ENCODE results near the gene ARF3. TPM values are rescaled to one million over a fixed set of nuclear protein-coding genes. Genes with fewer than 3 reads are reported as not detected.

The ARF3 gene
- total RNA-seq, 1 experiment from 2014 or later, result 263 TPM

GRCh38 chr12:48933664-48934311 lies 23.5 kb downstream of the ARF3 start:
- H4K91ac ChIP-seq (ENCODE audit: insufficient read length, low read depth, low read length), result no peak overlapping the region
- Mint-ChIP-seq H3K4me1 (peaks cover 0 to 2% of the 10 kb centered on the region in 2 experiments; a peak in 2 of 4 replicates), H3K36me3 (ENCODE audit: insufficient read depth in 1 of 3, low read depth in 3 of 3) (peaks cover 36 to 83% (median 74%) of the 10 kb centered on the region in 3 experiments), H3K27ac (no peak overlapping the region), H3K27me3 (ENCODE audit: low read depth) (no peaks in the 10 kb centered on the region), H3K4me3 (no peak overlapping the region), H3K9me3 (no peaks in the 10 kb centered on the region)
- no peak overlapping the region for H4K5ac ChIP-seq (ENCODE audit: insufficient read length, low read depth, low read length)
- H3T11ph ChIP-seq (ENCODE audit: low read length), result no peak overlapping the region
- H2BK15ac ChIP-seq (ENCODE audit: low read depth, low read length), result no peak overlapping the region
- H3K27ac ChIP-seq (ENCODE audit: insufficient read length, low read depth, low read length), result no peak overlapping the region
- H2BK12ac ChIP-seq (ENCODE audit: insufficient read length, low read depth, low read length), result no peak overlapping the region
- TF ChIP-seq CTCF (conservative IDR thresholded peaks at IDR 0.05), result no peak
- H2BK5ac ChIP-seq (ENCODE audit: insufficient read length, low read length), result no peak overlapping the region
- no peaks in the 10 kb centered on the region for H3K9me3 ChIP-seq (ENCODE audit: control insufficient read depth, low read depth, low read length)
- H2BK120ac ChIP-seq (ENCODE audit: low read depth, low read length, poor library complexity, severe bottlenecking), result no peak overlapping the region
- H2AK5ac ChIP-seq (ENCODE audit: insufficient read length, low read length), result no peak overlapping the region
- no peak overlapping the region for H3K4me2 ChIP-seq (ENCODE audit: insufficient read depth, insufficient read length, low read length)
- H3K9ac ChIP-seq (ENCODE audit: extremely low read depth, insufficient read length, low read length), result no peak overlapping the region
- no peak overlapping the region for H4K8ac ChIP-seq (replicated peaks; ENCODE audit: insufficient read length, low read depth, low read length)
- H3K4me1 ChIP-seq (ENCODE audit: insufficient read depth, low read length), result no peaks in the 10 kb centered on the region
- no peaks in the 10 kb centered on the region for H3K23me2 ChIP-seq (ENCODE audit: insufficient read length, low read depth, low read length, poor library complexity, severe bottlenecking)
- DNase-seq, result no peak
- H3K27me3 ChIP-seq (ENCODE audit: insufficient read depth, low read length), result no peaks in the 10 kb centered on the region
- peaks cover 3% of the 10 kb centered on the region for H3K79me1 ChIP-seq (ENCODE audit: insufficient read depth, low read depth, low read length, poor library complexity, severe bottlenecking)
- H2AFZ ChIP-seq (ENCODE audit: low read length), result no peak overlapping the region
- H3K79me2 ChIP-seq (ENCODE audit: insufficient read depth, low read length), result no peaks in the 10 kb centered on the region
- H3K14ac ChIP-seq (ENCODE audit: insufficient read depth, low read length), result no peak overlapping the region
- no peaks in the 10 kb centered on the region for H4K20me1 ChIP-seq (ENCODE audit: control insufficient read depth, insufficient read depth, insufficient read length)
- WGBS (ENCODE audit: extremely low coverage, insufficient read length, low lambda C conversion rate), result no CpG with 5 or more reads among the region's 9 CpGs
- no peak overlapping the region for H3K18ac ChIP-seq (ENCODE audit: insufficient read length, low read depth, low read length)
- H3K23ac ChIP-seq (ENCODE audit: insufficient read length, low read depth, low read length), result no peak overlapping the region
- no peak overlapping the region for H2BK20ac ChIP-seq (ENCODE audit: low read depth, low read length, poor library complexity, severe bottlenecking)
- no peak overlapping the region for H3K4ac ChIP-seq (ENCODE audit: low read depth, low read length)
- H3K56ac ChIP-seq (ENCODE audit: insufficient read length, low read depth, low read length), result no peak overlapping the region
